Measurements from ENCODE around the gene CRELD1. TPM values are rescaled to one million over a fixed set of nuclear protein-coding genes. Genes with fewer than 3 reads are reported as not detected.

The CRELD1 gene
- polyA plus RNA-seq, 1 of the 3 experiments (the other 2 are of a cell fraction), result 77.6 TPM

GRCh38 chr3:9918261-9919038, 15.2 kb upstream of the CRELD1 start:
- Histone ChIP-seq H3K4me2 (0 out of 2 replicates have a peak overlapping the region, but pooled peaks have one; percentile 86), H3K9me3 (no peaks in the 10 kb centered on the region), H3F3A (replicated peaks; ENCODE audit: insufficient read depth) (no peaks in the 10 kb centered on the region), H3K9me2 (no peaks in the 10 kb centered on the region), H3K79me2 (ENCODE audit: insufficient read depth) (no peaks in the 10 kb centered on the region), H3K4me1 (ENCODE audit: control insufficient read depth in 1 of 2, insufficient read depth in 2 of 2, low read depth in 1 of 2, low read length in 1 of 2) (peaks cover 6 to 43% of the 10 kb centered on the region in 2 experiments; a peak in 3 of 4 replicates), H4K20me1 (ENCODE audit: insufficient read depth) (no peaks in the 10 kb centered on the region), H3K4me3 (ENCODE audit: low read depth in 2 of 2, low read length in 1 of 2) (no peak overlapping the region), H2AFZ (ENCODE audit: low read depth) (no peak overlapping the region), H3K9ac (no peak overlapping the region), H3K36me3 (replicated peaks in 1 of 2; ENCODE audit: control insufficient read depth in 1 of 2, insufficient read depth in 2 of 2, low read length in 1 of 2) (no peaks in the 10 kb centered on the region), H3K27ac (ENCODE audit: low read depth in 2 of 2, low read length in 1 of 2) (no peak overlapping the region), H3K27me3 (ENCODE audit: insufficient read depth) (no peaks in the 10 kb centered on the region)
- no peak for TF ChIP-seq JUND (IDR thresholded peaks at IDR 0.05)
- TF ChIP-seq EP300 (IDR thresholded peaks at IDR 0.05; ENCODE audit: borderline replicate concordance in 1 of 2, low read depth in 1 of 2, low read length in 1 of 2), result no peak
- TF ChIP-seq GATA2 (CRISPR knock-in tag; IDR thresholded peaks at IDR 0.05), result no peak
- TF ChIP-seq RCOR1 (IDR thresholded peaks at IDR 0.05; ENCODE audit: low read length), result no peak
- TF ChIP-seq, protein P1, sequence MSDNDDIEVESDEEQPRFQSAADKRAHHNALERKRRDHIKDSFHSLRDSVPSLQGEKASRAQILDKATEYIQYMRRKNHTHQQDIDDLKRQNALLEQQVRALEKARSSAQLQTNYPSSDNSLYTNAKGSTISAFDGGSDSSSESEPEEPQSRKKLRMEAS (IDR thresholded peaks at IDR 0.05; ENCODE audit: low read depth), result no peak
- TF ChIP-seq FOSL2 (IDR thresholded peaks at IDR 0.05; ENCODE audit: borderline replicate concordance, low read depth), result no peak
- TF ChIP-seq, protein P2, sequence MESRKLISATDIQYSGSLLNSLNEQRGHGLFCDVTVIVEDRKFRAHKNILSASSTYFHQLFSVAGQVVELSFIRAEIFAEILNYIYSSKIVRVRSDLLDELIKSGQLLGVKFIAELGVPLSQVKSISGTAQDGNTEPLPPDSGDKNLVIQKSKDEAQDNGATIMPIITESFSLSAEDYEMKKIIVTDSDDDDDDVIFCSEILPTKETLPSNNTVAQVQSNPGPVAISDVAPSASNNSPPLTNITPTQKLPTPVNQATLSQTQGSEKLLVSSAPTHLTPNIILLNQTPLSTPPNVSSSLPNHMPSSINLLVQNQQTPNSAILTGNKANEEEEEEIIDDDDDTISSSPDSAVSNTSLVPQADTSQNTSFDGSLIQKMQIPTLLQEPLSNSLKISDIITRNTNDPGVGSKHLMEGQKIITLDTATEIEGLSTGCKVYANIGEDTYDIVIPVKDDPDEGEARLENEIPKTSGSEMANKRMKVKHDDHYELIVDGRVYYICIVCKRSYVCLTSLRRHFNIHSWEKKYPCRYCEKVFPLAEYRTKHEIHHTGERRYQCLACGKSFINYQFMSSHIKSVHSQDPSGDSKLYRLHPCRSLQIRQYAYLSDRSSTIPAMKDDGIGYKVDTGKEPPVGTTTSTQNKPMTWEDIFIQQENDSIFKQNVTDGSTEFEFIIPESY (IDR thresholded peaks at IDR 0.05; ENCODE audit: borderline replicate concordance, low read depth), result no peak
- no peak for TF ChIP-seq TCF12 (IDR thresholded peaks at IDR 0.05)
- 90% methylated on average over 8 of the region's 8 CpGs for WGBS (ENCODE audit: low lambda C conversion rate)
- ChIA-PET POLR2A (no interaction called here), CTCF (interaction anchor here (3.7 kb wide), 1 partner anchor 14 kb away, joined by 31 read pairs; the partner anchor contains the start of gene CRELD1)
- DNase-seq, result no peak

GRCh38 chr3:9928158-9928557, 5.5 kb upstream of the CRELD1 start:
- Histone ChIP-seq H3K27me3 (ENCODE audit: insufficient read depth) (no peaks in the 10 kb centered on the region), H3K36me3 (replicated peaks in 1 of 2; ENCODE audit: control insufficient read depth in 1 of 2, insufficient read depth in 2 of 2, low read length in 1 of 2) (peaks cover 0 to 8% of the 10 kb centered on the region in 2 experiments), H3F3A (replicated peaks; ENCODE audit: insufficient read depth) (peaks cover 9% of the 10 kb centered on the region), H3K27ac (ENCODE audit: low read depth in 2 of 2, low read length in 1 of 2) (no peak overlapping the region), H3K9ac (no peak overlapping the region), H3K4me1 (ENCODE audit: control insufficient read depth in 1 of 2, insufficient read depth in 2 of 2, low read depth in 1 of 2, low read length in 1 of 2) (peaks cover 0 to 2% of the 10 kb centered on the region in 2 experiments; a peak in 1 of 4 replicates), H3K4me3 (ENCODE audit: low read depth in 2 of 2, low read length in 1 of 2) (no peak overlapping the region), H4K20me1 (ENCODE audit: insufficient read depth) (no peaks in the 10 kb centered on the region), H2AFZ (ENCODE audit: low read depth) (no peak overlapping the region), H3K9me2 (no peaks in the 10 kb centered on the region), H3K4me2 (no peak overlapping the region), H3K79me2 (ENCODE audit: insufficient read depth) (no peaks in the 10 kb centered on the region), H3K9me3 (no peaks in the 10 kb centered on the region)
- POLR2A ChIA-PET, result no interaction called here
- no peak for DNase-seq
- no CpG with 5 or more reads among the region's 23 CpGs for WGBS (ENCODE audit: low lambda C conversion rate)
- CTCF ChIA-PET, result interaction anchor here (1.1 kb wide), 1 partner anchor 18 kb away, joined by 3 read pairs; no protein-coding TSS in a partner anchor
- TF ChIP-seq JUND (IDR thresholded peaks at IDR 0.05) (no peak), ELF1 (IDR thresholded peaks at IDR 0.05) (no peak), FOXJ3 (CRISPR knock-in tag; IDR thresholded peaks at IDR 0.05) (no peak), RCOR1 (IDR thresholded peaks at IDR 0.05; ENCODE audit: low read length) (no peak), POLR2AphosphoS5 (IDR thresholded peaks at IDR 0.05; ENCODE audit: low read depth, low read length) (no peak), YY1 (IDR thresholded peaks at IDR 0.05; ENCODE audit: low read depth) (no peak), NRF1 (IDR thresholded peaks at IDR 0.05; ENCODE audit: low read depth, low read length) (no peak), EZH2phosphoT487 (IDR thresholded peaks at IDR 0.05; ENCODE audit: borderline replicate concordance, low read depth) (no peak), REST (IDR thresholded peaks at IDR 0.05; ENCODE audit: low read depth, low read length) (no peak), RFX5 (IDR thresholded peaks at IDR 0.05; ENCODE audit: low read length) (no peak), TAF1 (IDR thresholded peaks at IDR 0.05; ENCODE audit: borderline replicate concordance, low read depth, low read length) (no peak)
- TF ChIP-seq, protein P3, sequence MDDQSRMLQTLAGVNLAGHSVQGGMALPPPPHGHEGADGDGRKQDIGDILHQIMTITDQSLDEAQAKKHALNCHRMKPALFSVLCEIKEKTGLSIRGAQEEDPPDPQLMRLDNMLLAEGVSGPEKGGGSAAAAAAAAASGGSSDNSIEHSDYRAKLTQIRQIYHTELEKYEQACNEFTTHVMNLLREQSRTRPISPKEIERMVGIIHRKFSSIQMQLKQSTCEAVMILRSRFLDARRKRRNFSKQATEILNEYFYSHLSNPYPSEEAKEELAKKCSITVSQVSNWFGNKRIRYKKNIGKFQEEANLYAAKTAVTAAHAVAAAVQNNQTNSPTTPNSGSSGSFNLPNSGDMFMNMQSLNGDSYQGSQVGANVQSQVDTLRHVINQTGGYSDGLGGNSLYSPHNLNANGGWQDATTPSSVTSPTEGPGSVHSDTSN (IDR thresholded peaks at IDR 0.05), result no peak
- TF ChIP-seq, protein P2 (IDR thresholded peaks at IDR 0.05; ENCODE audit: borderline replicate concordance, low read depth), result no peak
